Adrenal gland (tissue), 5 donors: ENCODE measurements around the gene PARD3B.

ENCODE experiments used
- CTCF ChIP-seq, 6 experiments: fragments of 450-650 bp in 4 of 6; fragments of 200-600 bp in 2 of 6; sonication (generic) in 1 of 6; IDR thresholded peaks; 1 replicate in 5 of 6; 2 replicates in 1 of 6; pipeline versions ENCODE4 v1.5.1 to v1.8.0; 2016 to 2021; ENCODE audit warnings: antibody characterized with exemption in 6 of 6, mild to moderate bottlenecking in 2 of 6, moderate library complexity in 1 of 6
- POLR2A ChIP-seq, 2 donors: fragments of 450-650 bp; IDR thresholded peaks; one replicate each; pipeline ENCODE4 v1.6.1; 2017; ENCODE audit warnings: antibody characterized with exemption in 2 of 2, mild to moderate bottlenecking in 2 of 2, moderate library complexity in 1 of 2
- donor health status: DM: no; HTN: no; CAD: no.

GRCh38 chr2:204738721-204739120 is 193.4 kb downstream of the PARD3B start:
- TF ChIP-seq CTCF (IDR thresholded peaks at IDR 0.05) (no peak), POLR2A (IDR thresholded peaks at IDR 0.05) (no peak)
